ENCODE measurements around the gene MPO.

The MPO gene

GRCh38 chr17:58280480-58281217 lies at the start of gene MPO:
Gene MPO (minus strand): TSS chr17:58280935. CDS start chr17:58280758, 177 bp downstream.
- no peak for DNase-seq

- peak; percentile 99 to 100 for DNase-seq
Observed at GRCh38 chr17:58329810-58330537, 49.2 kb upstream of the MPO start.

GRCh38 chr17:58329035-58329809 lies 48.5 kb upstream of the MPO start:
- peak in 1 of 2 experiments; percentile 88 for DNase-seq

GRCh38 chr17:58328195-58329034 lies 47.7 kb upstream of the MPO start, which contains the start of gene TSPOAP1:
Gene TSPOAP1 (minus strand): TSS chr17:58328795. CDS start chr17:58327920, 875 bp downstream.
- peak; percentile 73 to 92 for DNase-seq

- no peak for DNase-seq
Observed at GRCh38 chr17:58327363-58328194, 46.8 kb upstream of the MPO start.

GRCh38 chr17:58326609-58327362 lies 46.1 kb upstream of the MPO start:
- no peak for DNase-seq

- DNase-seq: peak; percentile 59 to 65
Observed at GRCh38 chr17:58325976-58326468, 45.3 kb upstream of the MPO start.

GRCh38 chr17:58325289-58325726 lies 44.6 kb upstream of the MPO start:
- peak; percentile 83 to 89 for DNase-seq

GRCh38 chr17:58324409-58325288 lies 43.9 kb upstream of the MPO start:
- DNase-seq: no peak

- DNase-seq: no peak
Observed at GRCh38 chr17:58324056-58324408, 43.3 kb upstream of the MPO start.

GRCh38 chr17:58323366-58324055 lies 42.8 kb upstream of the MPO start:
- peak; percentile 48 to 57 for DNase-seq

- DNase-seq: no peak
Observed at GRCh38 chr17:58322581-58323185, 41.9 kb upstream of the MPO start.

GRCh38 chr17:58321571-58322525 lies 41.1 kb upstream of the MPO start:
- DNase-seq: no peak

GRCh38 chr17:58320570-58321323 lies 40.0 kb upstream of the MPO start:
- no peak for DNase-seq

- DNase-seq: no peak
Observed at GRCh38 chr17:58320163-58320558, 39.4 kb upstream of the MPO start.
